Hepatocyte (in vitro differentiated cells): ENCODE data around the gene ACAT2. TPM values are rescaled to one million over a fixed set of nuclear protein-coding genes. Genes with fewer than 3 reads are reported as not detected.

Source experiments
- DNase-seq: peaks from one replicate; pipeline ENCODE4 v3.0.0-alpha.2; 2016; ENCODE audit warnings: low spot score
- H2AFZ ChIP-seq: fragments of 200-600 bp; sonication (generic); 2 replicates; pipeline ENCODE4 v1.6.0; 2016; ENCODE audit warnings: antibody characterized with exemption, mild to moderate bottlenecking
- H3K27ac ChIP-seq: fragments of 200-600 bp; sonication (generic); 2 replicates; pipeline ENCODE4 v1.5.1; 2016; ENCODE audit warnings: mild to moderate bottlenecking
- H3K27me3 ChIP-seq: fragments of 200-600 bp; sonication (generic); 2 replicates; pipeline ENCODE4 v1.6.1; 2016
- H3K36me3 ChIP-seq: fragments of 200-600 bp; sonication (generic); replicated peaks from 2 replicates; pipeline ENCODE4 v1.5.1; 2016; ENCODE audit warnings: low read depth; ENCODE audit not compliant: insufficient read depth
- H3K4me1 ChIP-seq: fragments of 200-600 bp; sonication (generic); 2 replicates; pipeline ENCODE4 v1.5.1; 2016; ENCODE audit warnings: mild to moderate bottlenecking, moderate library complexity; ENCODE audit not compliant: insufficient read depth
- H3K4me2 ChIP-seq: fragments of 200-600 bp; sonication (generic); 2 replicates; pipeline ENCODE4 v1.6.0; 2016
- H3K4me3 ChIP-seq: fragments of 200-600 bp; sonication (generic); 2 replicates; pipeline ENCODE4 v1.5.1; 2016; ENCODE audit warnings: mild to moderate bottlenecking
- H3K79me2 ChIP-seq: fragments of 200-600 bp; sonication (generic); 2 replicates; pipeline ENCODE4 v1.6.0; 2017; ENCODE audit warnings: mild to moderate bottlenecking
- H3K9me2 ChIP-seq: fragments of 200-600 bp; sonication (generic); replicated peaks from 2 replicates; pipeline ENCODE4 v1.6.0; 2017; ENCODE audit warnings: mild to moderate bottlenecking; ENCODE audit not compliant: insufficient read depth
- H3K9me3 ChIP-seq: fragments of 200-600 bp; sonication (generic); 2 replicates; pipeline ENCODE4 v1.5.1; 2016; ENCODE audit warnings: low read depth, mild to moderate bottlenecking
- H4K20me1 ChIP-seq: fragments of 200-600 bp; sonication (generic); 2 replicates; pipeline ENCODE4 v1.6.0; 2016; ENCODE audit warnings: mild to moderate bottlenecking; ENCODE audit not compliant: insufficient read depth, poor library complexity, severe bottlenecking
- EZH2 ChIP-seq: fragments of 200-600 bp; sonication (generic); IDR thresholded peaks from 2 replicates; pipeline ENCODE4 v1.6.1; 2016; ENCODE audit warnings: antibody characterized with exemption, mild to moderate bottlenecking, borderline replicate concordance
- EZH2phosphoT487 ChIP-seq: fragments of 200-600 bp; sonication (generic); IDR thresholded peaks from one replicate; pipeline ENCODE4 v1.6.1; 2018; ENCODE audit warnings: antibody characterized with exemption, mild to moderate bottlenecking, low read depth, moderate library complexity; ENCODE audit not compliant: unreplicated experiment, severe bottlenecking
- WGBS: methylation state at CpG from one replicate; pipeline ENCODE4 v1.1.6; 2016; ENCODE audit warnings: low lambda C conversion rate; ENCODE audit errors: missing lambda C conversion rate; 5-methylcytosine and 5-hydroxymethylcytosine counted together
- polyA plus RNA-seq: library from polyadenylated mRNA; unstranded; fragments of >200 nt; fragmentation: Nextera tagmentation; extraction: Ambion mirVana; gene quantifications from 2 replicates; pipeline ENCODE4 v1.2.1, GENCODE V29; 2016
- total RNA-seq: library from RNA; depleted of rRNA; stranded (reverse); fragments of >200 nt; gene quantifications from 2 replicates; pipeline ENCODE4 v1.2.3, GENCODE V29; 2014
- TF ChIP-seq, protein P1 (sequence below): fragments of 200-600 bp; sonication (generic); IDR thresholded peaks from 2 replicates; pipeline ENCODE4 v1.5.1; 2016; ENCODE audit warnings: antibody characterized with exemption, mild to moderate bottlenecking; ENCODE audit not compliant: poor library complexity

ACAT2 gene
- total and polyA plus RNA-seq, 2 experiments from 2014 or later, result 67.0 to 98.6 TPM

DNA sequence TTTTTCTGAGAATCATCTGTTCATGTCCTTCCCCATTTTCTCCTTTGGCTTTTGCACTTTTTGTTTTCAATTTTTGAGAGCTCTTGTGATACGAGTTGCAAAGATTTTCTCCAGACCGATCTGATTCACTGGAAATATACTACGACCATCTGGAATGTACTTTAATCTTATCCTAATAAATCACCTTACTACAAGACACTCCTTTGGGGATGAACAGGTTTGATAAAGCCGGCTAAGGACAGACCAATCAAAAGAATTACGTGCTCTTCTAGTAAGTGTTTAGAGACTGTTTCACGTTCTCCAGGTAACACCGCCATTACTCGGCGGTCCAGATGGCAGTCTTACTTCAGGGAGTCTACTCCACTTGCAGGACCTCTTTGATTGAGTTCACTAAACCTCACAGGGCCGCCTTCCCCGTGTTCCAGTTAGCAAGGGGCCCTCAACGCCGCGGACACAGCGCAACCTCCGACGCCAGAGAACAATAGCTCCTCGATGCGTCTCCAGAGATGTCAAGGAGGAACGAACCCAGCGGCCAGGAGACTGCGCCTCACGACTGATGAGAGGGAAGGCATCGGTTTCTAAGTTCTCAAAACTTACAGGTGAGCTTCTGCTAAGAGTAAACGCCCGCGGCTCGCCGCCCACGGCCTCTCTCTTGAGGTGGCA, 35.5 kb upstream of the ACAT2 start:
- H3K36me3 ChIP-seq, result no peaks in the 10 kb centered on the region
- no peak for DNase-seq
- H4K20me1 ChIP-seq, result peaks cover 34% of the 10 kb centered on the region
- WGBS, result under 1% methylated on average over 30 of the region's 30 CpGs
- H2AFZ ChIP-seq, result peak overlapping the region; percentile 63
- H3K27ac ChIP-seq, result peak overlapping the region; percentile 100
- peak overlapping the region; percentile 47 for H3K4me3 ChIP-seq
- H3K27me3 ChIP-seq, result no peaks in the 10 kb centered on the region
- no peaks in the 10 kb centered on the region for H3K9me2 ChIP-seq
- peaks cover 87% of the 10 kb centered on the region for H3K79me2 ChIP-seq
- peak overlapping the region; percentile 86 for H3K4me2 ChIP-seq
- H3K4me1 ChIP-seq, result peaks cover 12% of the 10 kb centered on the region
- no peaks in the 10 kb centered on the region for H3K9me3 ChIP-seq
- TF ChIP-seq EZH2 (no peak), EZH2phosphoT487 (no peak)
- TF ChIP-seq, protein P1, sequence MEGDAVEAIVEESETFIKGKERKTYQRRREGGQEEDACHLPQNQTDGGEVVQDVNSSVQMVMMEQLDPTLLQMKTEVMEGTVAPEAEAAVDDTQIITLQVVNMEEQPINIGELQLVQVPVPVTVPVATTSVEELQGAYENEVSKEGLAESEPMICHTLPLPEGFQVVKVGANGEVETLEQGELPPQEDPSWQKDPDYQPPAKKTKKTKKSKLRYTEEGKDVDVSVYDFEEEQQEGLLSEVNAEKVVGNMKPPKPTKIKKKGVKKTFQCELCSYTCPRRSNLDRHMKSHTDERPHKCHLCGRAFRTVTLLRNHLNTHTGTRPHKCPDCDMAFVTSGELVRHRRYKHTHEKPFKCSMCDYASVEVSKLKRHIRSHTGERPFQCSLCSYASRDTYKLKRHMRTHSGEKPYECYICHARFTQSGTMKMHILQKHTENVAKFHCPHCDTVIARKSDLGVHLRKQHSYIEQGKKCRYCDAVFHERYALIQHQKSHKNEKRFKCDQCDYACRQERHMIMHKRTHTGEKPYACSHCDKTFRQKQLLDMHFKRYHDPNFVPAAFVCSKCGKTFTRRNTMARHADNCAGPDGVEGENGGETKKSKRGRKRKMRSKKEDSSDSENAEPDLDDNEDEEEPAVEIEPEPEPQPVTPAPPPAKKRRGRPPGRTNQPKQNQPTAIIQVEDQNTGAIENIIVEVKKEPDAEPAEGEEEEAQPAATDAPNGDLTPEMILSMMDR, result no peak

DNA sequence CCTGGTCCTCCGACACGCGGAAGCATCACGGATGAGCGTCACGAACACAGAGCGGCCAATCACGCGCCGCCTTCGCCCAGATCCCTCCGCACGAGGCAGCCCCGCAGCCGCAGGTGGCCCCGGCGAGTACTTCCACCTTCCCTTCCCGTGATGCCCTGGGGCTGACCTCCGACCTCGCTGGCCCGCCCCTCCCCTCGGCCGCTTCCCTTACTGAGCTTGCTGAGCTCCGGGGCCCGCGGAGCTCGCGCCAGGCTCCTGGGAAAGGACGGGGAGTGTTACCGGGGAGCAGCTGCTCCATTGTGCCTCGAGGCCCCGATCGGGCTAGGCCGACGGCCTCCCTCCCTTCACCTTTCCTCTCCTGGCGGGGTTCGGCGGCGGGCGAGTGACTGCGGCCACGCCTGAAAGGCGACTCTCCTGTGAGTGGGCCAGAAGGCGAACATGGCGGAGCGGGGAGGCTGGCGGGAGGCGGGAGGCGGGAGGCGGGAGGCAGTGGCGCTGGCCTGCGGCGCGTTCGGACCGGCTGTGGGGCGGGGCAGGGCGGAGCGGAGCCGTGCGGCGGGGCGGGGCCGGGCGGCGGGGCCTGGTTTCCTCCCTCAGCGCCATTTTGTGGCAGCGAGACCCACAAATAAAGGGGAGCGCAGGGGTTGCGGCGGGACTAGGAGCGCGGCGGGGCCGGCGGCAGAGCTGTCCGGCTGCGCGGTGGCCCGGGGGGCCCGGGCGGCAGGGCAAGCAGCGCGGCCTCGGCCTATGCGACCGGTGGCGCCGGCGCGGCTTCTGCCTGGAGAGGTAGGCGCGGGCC, 34.7 kb upstream of the ACAT2 start, which contains the start of gene WTAP:
Gene WTAP, plus strand, starts transcription at position 589 of the 799 bp plus-strand sequence. CDS start 8,760 bp downstream, outside the sequence.
- H3K79me2 ChIP-seq, result peaks cover 88% of the 10 kb centered on the region
- WGBS, result 1% methylated on average over 54 of the region's 93 CpGs
- H3K4me1 ChIP-seq, result peaks cover 12% of the 10 kb centered on the region
- H2AFZ ChIP-seq, result peak within 1 kb of the TSS; percentile 84
- peak within 1 kb of the TSS; percentile 100 for H3K27ac ChIP-seq
- H3K9me3 ChIP-seq, result no peaks in the 10 kb centered on the region
- H4K20me1 ChIP-seq, result peaks cover 41% of the 10 kb centered on the region
- no peaks in the 10 kb centered on the region for H3K9me2 ChIP-seq
- peak; percentile 98 for DNase-seq
- no peaks in the 10 kb centered on the region for H3K27me3 ChIP-seq
- TF ChIP-seq, protein P1, result no peak
- TF ChIP-seq EZH2, result no peak
- TF ChIP-seq EZH2phosphoT487, result no peak
- H3K4me2 ChIP-seq, result peak within 1 kb of the TSS; percentile 92
- no peaks in the 10 kb centered on the region for H3K36me3 ChIP-seq
- H3K4me3 ChIP-seq, result peak within 1 kb of the TSS; percentile 97

DNA sequence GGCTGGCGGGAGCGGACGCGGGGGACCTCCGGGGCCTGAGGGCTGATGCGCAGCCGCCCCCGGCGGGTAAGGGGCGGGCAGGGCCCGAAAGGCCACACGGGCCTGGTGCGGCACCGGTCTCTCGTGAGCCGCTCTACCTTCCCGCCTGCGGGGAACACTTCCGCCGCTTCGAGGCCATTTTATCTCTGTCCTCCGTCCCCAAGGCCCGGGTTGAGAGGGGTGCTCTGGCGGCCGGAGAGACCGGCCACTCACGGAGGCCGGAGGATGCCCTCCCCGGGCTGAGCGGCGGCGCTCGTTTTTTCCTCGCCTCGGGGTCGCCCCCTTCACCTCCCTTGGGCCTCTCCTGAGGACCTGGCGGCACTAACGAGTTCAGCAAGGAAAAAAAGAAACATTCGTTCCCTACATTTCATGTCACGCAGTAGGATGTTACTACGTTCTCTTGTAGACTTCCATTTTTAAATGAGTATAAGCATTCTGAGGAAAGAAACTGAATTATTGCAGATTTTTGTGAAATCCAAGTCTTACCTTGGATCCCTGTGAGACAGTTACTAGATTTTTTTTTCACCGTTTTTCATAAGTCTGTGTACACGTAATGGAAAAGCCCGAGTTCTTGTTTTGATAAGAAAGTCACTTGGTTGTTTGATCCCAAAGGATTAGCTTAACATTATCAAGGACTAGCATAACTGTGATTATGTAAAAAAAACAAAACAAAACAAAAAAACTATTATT, 34.0 kb upstream of the ACAT2 start:
- H3K79me2 ChIP-seq, result peaks cover 88% of the 10 kb centered on the region
- H3K4me1 ChIP-seq, result peaks cover 12% of the 10 kb centered on the region
- WGBS, result 2% methylated on average over 36 of the region's 44 CpGs
- peak overlapping the region; percentile 97 for H3K4me3 ChIP-seq
- H2AFZ ChIP-seq, result peak overlapping the region; percentile 6
- H3K27ac ChIP-seq, result peak overlapping the region; percentile 100
- no peaks in the 10 kb centered on the region for H3K9me3 ChIP-seq
- H3K9me2 ChIP-seq, result no peaks in the 10 kb centered on the region
- H4K20me1 ChIP-seq, result peaks cover 49% of the 10 kb centered on the region
- TF ChIP-seq EZH2 (no peak), EZH2phosphoT487 (no peak)
- TF ChIP-seq, protein P1, result no peak
- H3K4me2 ChIP-seq, result peak overlapping the region; percentile 92
- H3K27me3 ChIP-seq, result no peaks in the 10 kb centered on the region
- no peaks in the 10 kb centered on the region for H3K36me3 ChIP-seq
- DNase-seq, result peak; percentile 28
